Endometrium (tissue), 2 donors: ENCODE measurements around the gene TMEM45B.
"Not testable (repeated sequence)": the region's sequence is repeated elsewhere in the genome, so short reads cannot be mapped to it uniquely, and the experiment has no call there.

Source experiments
- FAIRE-seq: peaks from 2 replicates; lab custom pipeline; 2012; peaks lifted over from hg19 to GRCh38; lab: Jason Lieb, UNC
- donor health status: control.
- donor health status: control.

Gene TMEM45B

DNA sequence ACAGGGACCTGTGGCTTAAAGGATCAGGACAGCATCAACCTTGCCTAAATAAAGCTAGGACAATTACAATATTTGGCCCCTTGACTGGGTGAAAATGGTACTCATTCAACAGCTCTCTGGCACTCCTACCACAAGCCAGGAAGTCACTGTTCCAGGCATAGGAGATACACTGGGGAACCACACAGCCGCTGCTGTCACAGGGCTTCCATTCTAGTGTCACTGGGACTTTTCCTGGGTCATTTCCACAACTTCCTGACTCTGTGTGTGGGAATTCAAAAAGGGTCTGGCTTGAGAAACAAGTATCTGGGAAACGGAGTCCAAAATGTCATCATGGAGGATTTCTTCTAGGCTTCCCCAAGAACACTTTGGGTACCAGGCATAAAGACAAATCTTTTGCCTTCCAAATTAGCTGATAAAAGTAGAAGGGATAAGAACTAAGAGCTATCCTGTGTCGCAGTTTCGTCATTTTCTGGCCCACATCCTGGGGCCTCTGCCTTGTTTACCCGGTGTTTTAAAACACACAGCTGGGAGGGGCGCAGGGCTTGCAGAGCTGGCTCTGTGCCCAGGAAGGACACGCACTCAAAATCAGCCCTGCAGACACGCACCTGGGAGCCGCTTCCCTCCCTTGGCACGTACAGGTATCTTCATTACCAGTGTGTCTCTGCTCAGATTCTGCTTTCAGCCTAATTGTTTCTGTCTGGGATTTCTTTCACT, 38.0 kb downstream of the TMEM45B start:
- FAIRE-seq, result no peak

- no peak for FAIRE-seq
Observed at GRCh38 chr11:129854232-129854805, 38.7 kb downstream of the TMEM45B start.

- no peak for FAIRE-seq
Observed at GRCh38 chr11:129855086-129855485, 39.4 kb downstream of the TMEM45B start.

GRCh38 chr11:129856036-129856435, 40.4 kb downstream of the TMEM45B start:
- FAIRE-seq, result no peak

DNA sequence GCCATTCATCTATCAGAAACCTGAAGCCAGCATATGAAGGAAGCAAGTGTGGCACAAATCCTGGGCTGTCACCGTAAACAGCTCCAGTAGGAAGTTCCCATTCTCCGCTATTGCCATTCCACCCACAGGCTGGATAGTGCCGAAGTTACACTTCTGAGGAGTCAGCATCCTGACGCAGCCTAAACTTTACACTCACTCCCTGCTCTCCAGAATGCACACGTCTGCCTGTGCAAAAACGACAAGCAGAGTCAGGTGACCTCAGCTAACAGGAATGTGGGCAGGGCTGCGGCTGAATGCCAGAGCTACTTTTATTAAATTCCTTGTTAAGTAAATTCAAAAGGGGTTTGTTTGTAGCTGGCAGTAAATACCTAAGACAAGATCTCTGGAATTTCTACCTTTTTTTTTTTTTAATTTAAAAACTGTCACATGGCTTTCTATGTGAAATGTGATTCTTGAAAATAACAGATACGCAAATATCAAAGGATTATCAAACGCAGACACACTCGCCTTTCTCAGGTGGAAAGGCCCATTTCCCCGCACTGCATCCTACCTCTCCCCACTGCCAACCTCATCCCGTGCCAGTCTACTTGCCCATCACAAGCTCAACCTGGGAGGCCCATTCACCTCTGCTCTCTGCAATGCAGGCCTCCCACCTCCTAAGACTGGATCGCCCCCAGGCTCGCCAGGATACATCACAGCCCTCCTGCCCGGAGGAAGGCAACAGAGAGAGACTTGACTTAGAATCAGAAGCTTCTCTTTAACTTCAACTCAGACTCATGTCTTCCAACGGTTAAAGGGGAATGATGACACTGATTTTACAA, 46.3 kb downstream of the TMEM45B start:
- peak; percentile 50 for FAIRE-seq

DNA sequence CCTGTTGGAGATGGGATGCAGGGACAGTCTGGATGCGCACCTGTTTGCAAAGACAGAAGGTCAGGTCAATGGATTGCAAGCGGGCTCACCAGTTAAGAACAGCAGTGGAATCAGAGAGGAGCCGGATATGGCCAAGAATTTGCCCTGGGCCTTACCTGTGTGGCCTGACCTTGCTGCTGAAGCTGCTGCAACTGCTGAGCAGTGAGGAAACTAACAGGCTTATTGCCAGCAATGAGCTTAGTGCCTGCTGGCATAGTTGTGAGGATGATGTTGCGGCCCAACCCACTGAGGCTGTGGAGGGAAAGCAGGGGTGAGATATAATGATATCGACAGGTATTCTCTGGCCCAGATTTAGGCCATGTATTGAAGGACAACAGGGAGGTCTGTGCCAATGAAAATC, 49.2 kb downstream of the TMEM45B start:
- no peak for FAIRE-seq

DNA sequence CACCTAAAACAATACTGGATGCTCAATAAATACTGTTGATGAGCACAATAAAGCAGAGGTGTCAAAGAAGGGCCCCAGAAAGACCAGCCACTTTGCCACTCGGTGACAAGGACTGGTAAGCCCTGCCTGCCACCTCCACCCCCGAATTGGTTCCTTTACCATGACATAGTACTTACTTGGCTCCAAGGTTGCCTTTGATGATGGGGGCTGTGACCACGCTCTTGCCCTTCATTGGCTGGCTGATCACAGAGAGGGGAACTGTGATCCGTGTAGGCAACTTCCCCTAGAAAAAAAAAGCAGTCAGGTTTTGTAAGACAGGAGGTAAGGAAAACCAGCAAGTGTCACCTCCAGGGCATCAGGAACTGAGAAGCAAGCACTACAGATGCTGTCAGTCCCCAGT, 50.1 kb downstream of the TMEM45B start:
- FAIRE-seq, result no peak

GRCh38 chr11:129866311-129866710, 50.7 kb downstream of the TMEM45B start:
- FAIRE-seq, result no peak

- FAIRE-seq, result not testable (repeated sequence)
Observed at GRCh38 chr11:129868626-129869025, 53.0 kb downstream of the TMEM45B start.

- FAIRE-seq, result no peak
Observed at GRCh38 chr11:129871914-129872313, 56.3 kb downstream of the TMEM45B start.

DNA sequence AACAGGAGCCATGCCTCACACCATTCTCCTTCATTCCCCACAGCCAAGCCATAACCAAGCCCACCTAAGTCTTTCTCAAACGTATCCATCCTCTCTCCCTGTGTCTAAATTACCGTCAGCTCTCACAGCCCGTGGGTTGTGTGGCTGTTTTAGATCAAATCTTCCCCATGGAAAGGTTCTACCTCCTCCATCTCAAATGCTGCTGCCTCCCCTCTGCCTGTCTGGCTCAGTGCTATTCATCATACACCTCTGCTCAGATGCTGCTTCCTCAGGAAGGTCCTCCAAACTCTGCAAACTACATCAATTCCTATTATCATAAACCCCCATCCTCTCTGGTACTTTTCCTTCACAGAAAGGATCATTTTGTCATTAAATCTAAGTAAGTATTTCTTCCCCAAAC, 64.7 kb downstream of the TMEM45B start:
- FAIRE-seq, result no peak

DNA sequence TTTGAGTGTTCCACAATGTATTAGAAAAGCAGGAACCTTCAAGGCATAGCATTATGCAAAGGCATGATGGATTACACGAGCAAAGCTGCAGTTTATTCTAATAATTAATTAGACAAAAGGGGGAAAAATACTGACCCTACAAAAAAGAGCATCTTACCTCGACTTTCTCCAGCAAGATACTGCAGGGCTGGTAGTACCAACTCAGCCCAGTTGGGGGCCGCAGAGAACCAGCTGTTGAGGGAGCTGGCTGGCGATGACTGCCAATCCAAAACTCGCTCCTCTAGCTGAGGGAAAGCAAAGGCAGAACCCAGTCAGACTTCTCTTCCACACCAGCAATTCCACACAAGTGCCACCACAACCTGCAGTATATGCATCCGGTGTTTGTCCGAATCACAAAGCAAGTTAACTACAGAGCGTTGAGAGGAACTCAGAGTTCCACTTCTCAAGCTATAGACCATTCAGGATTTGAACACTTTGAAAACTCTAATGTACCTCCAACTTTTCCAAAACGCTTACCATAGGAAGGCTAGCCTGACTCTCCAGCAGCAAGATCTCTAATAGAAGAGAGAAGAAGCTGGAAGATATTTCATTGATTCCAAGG, 66.0 kb downstream of the TMEM45B start:
- FAIRE-seq, result no peak

GRCh38 chr11:129884581-129884980, 68.9 kb downstream of the TMEM45B start:
- FAIRE-seq, result no peak

DNA sequence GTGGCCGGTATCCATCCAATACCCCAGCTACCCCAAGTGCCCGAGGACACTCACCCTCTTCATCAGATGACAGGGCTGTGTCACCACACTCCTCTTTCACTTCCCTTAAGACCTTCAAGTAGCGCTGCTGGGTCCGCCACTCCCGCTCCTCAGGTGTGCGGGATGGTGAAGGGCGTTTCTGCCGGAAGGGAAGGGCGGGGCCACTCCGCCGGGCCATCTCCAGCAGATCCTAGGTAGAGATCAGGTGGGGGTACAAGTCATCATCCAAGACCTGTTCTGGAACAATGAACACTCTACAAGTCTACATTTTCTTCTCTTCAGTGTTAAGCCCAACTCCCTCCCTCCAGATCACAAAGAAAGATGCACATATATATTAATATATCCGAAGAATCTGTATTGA, 69.7 kb downstream of the TMEM45B start:
- no peak for FAIRE-seq

DNA sequence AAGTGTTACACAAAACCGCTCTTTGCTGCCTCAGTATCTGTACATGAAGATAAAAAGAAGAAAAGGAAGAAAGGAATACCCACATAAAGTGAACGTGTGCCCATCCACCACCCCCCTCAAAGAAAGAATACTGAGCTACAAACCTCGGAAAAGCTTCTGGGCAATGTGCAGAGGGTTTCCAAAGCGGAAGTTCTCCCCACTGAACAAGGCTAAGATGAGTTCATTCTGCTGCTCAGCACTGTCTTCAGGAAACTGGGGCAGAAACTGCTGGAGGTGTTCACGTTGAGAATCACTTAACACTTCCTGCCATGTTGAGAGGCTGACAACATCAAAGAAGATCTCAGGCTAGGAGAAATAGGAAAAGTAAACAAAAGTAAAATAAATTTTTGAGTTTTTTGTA, 72.8 kb downstream of the TMEM45B start:
- FAIRE-seq, result no peak

DNA sequence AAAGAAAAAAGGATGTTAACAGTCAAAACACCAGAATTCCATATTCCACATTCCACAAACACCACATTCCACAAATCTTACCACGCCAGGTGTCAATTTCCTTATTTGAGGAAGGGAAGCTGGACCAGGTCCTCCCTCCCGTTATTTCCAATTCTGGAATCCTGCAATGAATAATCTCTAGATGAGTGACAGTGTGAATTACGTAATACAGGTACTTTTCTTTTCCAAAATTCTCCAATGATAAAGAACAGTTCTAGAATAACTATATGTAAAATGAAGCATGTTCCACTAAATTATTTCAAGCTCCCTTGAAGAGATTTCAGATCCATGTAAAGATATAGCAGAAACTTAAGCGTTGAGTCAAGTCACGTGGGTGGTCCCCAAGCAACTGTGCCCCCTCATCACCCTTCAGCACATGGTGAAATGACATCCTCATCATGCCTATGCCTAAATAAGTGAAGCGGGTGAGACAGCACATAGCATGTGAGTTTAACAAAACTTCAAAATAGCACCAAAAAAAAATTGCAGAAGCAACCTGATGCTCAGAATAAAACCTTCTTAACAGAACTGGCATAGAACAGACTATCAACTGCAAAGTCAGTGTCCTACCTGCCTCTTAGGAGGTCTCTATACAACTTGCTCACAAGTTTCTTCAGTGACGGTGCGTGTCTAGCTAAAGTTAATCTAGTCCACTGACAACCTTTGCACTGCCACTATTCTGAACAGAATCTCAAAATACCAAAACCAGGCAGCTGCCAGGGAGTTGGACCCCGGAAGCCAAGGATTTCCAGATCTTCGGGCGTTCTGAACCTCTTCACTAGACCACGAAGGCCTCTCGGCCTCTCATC, 78.9 kb downstream of the TMEM45B start:
- no peak for FAIRE-seq

DNA sequence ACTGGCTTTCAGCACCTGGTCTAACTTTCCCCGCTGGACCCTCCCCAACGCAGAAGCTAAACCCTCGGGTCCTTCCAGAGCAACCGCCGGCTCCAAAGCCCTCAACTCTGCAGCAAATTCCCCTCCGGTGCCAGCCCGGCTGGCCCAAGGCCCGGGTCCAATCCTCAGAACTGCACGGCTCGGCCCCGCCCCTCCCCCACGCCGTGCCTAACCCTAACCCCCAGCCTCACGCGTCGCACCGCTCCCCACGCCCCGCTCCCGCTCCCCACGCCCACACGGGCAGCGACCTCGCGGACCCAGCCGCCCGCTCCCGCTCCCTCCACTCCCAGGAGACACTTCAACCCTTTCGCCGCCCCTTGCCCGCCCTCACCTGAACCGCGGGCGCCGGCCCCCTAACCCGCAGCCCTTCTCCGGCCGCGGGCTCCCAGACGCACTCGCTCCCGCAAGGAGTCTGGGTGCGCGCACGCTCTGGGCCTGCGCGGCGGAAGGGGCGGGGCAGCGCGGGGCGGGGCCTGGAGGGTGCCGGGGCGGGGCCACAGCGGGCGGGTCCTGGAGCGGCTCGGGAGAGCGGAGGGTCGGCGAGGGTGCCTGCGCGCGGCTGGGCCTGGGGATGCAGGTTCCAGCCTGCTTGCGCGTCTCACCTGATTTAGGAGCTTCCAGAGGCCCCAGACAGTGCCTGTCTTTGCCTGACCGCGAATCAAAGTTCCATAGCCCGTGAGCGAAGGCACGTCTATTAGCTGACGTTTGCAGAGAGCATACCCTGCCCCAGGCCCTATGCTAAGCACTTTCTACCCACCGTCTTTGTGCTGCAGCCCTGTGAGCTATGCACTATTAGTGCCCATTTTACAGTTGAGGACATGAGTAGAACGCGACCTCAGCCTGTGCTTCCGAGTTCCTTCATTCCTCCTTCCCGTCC, 79.7 kb downstream of the TMEM45B start, which contains the start of gene NFRKB:
NFRKB (minus strand) TSS at position 453 of the 916 bp plus-strand sequence. CDS start 2,729 bp downstream, outside the sequence.
- FAIRE-seq, result no peak

DNA sequence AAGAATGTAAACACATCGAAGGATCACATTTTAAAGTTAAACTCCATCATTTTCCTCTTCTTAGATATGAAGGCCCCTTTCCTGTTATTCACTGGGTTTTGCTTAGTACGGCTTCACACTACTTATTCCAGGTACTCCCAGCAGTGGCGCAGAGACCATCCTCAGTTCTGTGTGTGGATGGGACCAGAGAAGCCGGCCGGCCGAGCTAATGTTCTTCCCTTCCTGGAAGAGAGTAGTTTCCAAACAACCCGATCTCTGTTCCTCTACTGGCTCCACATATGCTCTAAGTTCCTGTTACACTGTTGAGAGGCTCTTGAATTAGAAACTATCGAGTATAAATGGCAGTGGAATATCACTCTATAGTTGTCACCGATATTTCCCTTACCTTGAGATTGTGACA, 80.4 kb downstream of the TMEM45B start:
- FAIRE-seq, result no peak

GRCh38 chr11:129905402-129905801, 89.8 kb downstream of the TMEM45B start:
- no peak for FAIRE-seq
